Epithelial cell of prostate (primary cell): ENCODE measurements around the gene TBPL1.
A peak's percentile ranks its signal among the peaks of the same experiment; 100 is the strongest.

Experiments used
- DNase-seq: peaks from one replicate; pipeline ENCODE4 v3.0.0-alpha.2; 2011; ENCODE audit warnings: low read depth, low spot score
- H3K27ac ChIP-seq: fragments of 450-650 bp; 2 replicates; pipeline ENCODE4 v1.5.1; 2017; ENCODE audit warnings: mild to moderate bottlenecking

Gene TBPL1

GRCh38 chr6:134031696-134032255 lies 78.8 kb downstream of the TBPL1 start:
- peak overlapping the region; percentile 6 for H3K27ac ChIP-seq
- no peak for DNase-seq

- H3K27ac ChIP-seq: peak overlapping the region; percentile 88
- DNase-seq: no peak
Measured at GRCh38 chr6:134034478-134034877, 81.5 kb downstream of the TBPL1 start.

- peak overlapping the region; percentile 88 for H3K27ac ChIP-seq
- peak; percentile 64 for DNase-seq
Measured at GRCh38 chr6:134034961-134035822, 82.2 kb downstream of the TBPL1 start.

GRCh38 chr6:134035823-134036296 lies 82.8 kb downstream of the TBPL1 start:
- H3K27ac ChIP-seq: peak overlapping the region; percentile 88
- DNase-seq: peak; percentile 98

GRCh38 chr6:134039116-134039515 lies 86.1 kb downstream of the TBPL1 start:
- no peak overlapping the region for H3K27ac ChIP-seq

More at GRCh38 chr6:134039116-134039515, 86.1 kb downstream of the TBPL1 start:
- DNase-seq: no peak
